DMS79 (cell line): ENCODE results near the gene SETX.
A peak's percentile ranks its signal among the peaks of the same experiment; 100 is the strongest.

Experiments
- DNase-seq: peaks from one replicate; lab custom pipeline; 2025; lab: John Stamatoyannopoulos, UW

Gene SETX

GRCh38 chr9:132357764-132358163 is 3.0 kb upstream of the SETX start:
- no peak for DNase-seq

GRCh38 chr9:132356324-132356924 is 1.6 kb upstream of the SETX start:
- DNase-seq, result no peak

DNA sequence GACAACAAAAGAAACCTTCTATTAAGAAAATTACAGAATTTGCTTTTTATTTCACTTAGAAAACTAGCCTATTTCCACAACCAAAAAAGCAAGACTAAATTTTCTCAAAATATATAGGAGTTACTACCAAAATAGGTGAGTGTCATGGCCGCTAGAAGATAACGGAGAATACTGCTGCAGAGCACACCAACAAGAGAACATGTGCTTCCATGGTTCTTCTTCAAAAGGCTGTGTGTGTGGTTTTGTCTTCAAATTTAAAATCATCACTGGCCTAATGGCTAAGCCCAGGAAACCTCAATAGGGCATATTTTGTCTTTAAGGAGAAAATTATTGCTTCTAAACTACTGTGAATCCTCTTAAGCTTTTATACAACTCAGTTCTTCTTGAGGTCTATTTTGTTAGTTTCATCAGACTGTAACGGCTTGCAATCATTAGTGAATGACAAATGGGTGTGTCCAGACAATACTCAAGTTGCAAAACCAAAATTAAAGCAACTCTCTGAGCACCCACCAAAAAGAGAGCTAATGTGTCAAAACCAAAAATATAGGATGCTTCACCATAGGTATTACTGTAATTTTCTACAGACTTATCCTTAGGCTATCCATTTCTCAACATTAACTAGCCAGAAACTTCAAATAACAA is 3.3 kb downstream of the SETX start:
- no peak for DNase-seq

DNA sequence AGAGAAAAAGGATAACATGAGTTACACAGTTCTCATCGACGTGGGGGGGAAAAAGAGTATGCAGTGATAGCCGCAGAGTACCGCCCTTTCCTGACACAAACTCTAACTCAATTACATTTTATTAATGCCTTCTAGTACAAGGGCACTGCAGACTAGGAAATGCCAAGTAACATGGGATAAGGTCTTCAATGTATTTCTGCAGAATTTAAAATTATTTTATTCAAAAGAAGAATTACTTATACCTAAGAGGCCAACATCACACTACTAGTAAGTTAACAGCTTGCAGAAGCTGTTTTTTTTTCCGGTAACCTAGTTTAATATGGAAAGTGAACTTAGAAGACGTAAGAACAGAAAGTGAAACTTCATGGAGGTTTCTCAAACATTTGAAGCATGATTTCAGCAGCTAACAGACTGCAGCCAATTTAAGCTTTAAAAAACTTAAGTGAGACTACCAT is 3.9 kb downstream of the SETX start:
- DNase-seq, result no peak

GRCh38 chr9:132348676-132349075 is 6.1 kb downstream of the SETX start:
- no peak for DNase-seq

GRCh38 chr9:132346177-132346576 is 8.6 kb downstream of the SETX start:
- no peak for DNase-seq

- DNase-seq, result peak; percentile 85
Observed at GRCh38 chr9:132341177-132341840, 13.5 kb downstream of the SETX start.

DNA sequence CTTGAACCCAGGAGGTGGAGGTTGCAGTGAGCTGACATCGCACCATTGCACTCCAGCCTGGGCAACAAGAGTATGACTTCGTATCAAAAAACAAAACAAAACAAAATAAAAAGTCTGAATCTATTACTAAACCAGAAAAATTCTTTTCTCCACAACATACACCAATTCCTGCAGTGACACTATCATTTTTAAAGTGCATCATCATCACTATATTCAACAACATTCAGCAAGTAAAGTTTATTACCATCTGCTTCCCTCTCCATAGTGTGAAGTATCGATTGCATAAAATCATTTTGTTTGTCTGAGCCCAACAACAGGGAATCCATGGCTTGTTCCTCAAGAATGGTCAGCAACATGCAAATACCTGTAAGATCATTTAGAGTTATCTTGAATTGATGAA is 20.4 kb downstream of the SETX start:
- no peak for DNase-seq

- DNase-seq, result no peak
Observed at GRCh38 chr9:132333556-132333955, 21.2 kb downstream of the SETX start.

DNA sequence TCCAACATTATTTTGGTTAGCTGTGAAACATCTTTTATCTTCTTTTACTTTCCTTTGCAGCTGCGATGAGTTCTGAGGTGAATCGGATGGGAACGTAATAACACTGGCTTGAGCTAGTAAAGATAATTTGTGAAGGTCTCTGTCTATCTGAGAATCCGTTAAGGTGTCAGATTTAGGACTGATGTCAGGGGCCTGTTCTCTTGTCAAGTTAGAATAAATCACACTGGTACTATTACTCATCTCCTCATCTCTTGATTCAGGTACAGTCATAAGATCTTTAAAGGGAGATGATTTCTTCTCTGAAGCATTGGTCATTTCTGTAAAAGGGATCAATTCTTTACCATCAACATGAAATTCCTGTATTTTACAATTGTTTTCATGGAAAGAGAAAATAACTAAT is 26.2 kb downstream of the SETX start:
- DNase-seq, result no peak

GRCh38 chr9:132327537-132327936 is 27.2 kb downstream of the SETX start:
- DNase-seq, result no peak

GRCh38 chr9:132324425-132324824 is 30.4 kb downstream of the SETX start:
- peak; percentile 70 for DNase-seq

GRCh38 chr9:132319421-132320110 is 35.2 kb downstream of the SETX start:
- no peak for DNase-seq

DNA sequence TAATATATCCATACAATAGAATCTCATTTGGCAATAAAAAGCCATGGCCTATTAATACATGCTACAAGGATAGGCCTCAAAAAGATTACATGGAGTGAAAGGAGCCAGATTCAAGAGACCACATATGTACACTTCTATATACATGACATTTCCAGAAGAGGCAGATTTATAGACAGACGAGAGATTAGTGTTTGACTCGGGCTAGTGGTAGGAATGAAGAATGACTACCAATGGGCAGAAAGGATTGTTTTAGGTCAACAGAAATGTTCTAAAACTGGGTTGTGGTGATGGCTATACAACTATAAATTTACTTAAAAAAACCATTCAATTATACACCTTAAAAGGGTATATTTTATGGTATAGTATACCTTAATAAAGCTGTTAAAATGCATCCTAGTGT is 41.9 kb downstream of the SETX start:
- DNase-seq, result no peak

DNA sequence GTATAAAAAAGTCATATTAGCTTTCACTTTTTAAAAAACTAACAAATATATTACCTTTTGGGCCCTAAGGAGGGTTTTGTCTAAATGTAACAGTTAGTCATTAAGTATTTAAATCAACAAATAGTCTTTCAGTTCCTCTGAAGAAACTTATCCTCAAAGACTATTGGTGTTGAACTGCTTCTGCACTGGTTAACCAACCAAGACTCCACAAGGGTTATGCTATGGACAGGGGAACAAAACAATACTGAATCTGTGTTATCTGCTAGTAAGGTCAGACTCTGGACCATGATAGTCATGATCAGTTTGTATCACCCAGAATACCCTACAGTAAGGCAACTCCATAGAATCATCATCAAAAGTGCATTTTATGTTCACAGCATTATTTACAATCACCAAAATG is 42.4 kb downstream of the SETX start:
- no peak for DNase-seq

GRCh38 chr9:132311978-132312377 is 42.8 kb downstream of the SETX start:
- no peak for DNase-seq

- no peak for DNase-seq
Observed at GRCh38 chr9:132309056-132309455, 45.7 kb downstream of the SETX start.

GRCh38 chr9:132301521-132301920 is 53.3 kb downstream of the SETX start:
- DNase-seq, result no peak

GRCh38 chr9:132299221-132299620 is 55.6 kb downstream of the SETX start:
- no peak for DNase-seq

DNA sequence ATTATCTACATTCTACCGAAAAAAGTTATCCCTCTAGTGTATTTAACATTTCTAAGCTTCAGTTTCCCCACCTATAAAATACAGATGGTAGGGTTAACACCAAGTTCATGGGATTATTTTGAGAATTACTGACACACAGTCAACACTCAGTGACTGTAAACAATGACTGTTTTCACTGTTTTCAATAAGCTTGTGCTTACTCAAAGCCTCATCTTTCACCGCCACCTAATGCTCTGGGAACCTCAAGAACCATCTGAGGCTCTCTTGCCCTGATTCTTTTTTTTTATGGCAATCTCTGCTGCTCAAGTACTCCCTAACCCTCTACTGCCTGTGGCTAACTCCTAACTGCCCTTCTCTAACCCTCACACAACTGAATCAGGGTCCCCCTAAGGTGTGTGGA is 59.6 kb downstream of the SETX start:
- no peak for DNase-seq

- DNase-seq, result no peak
Observed at GRCh38 chr9:132293145-132293721, 61.6 kb downstream of the SETX start.

GRCh38 chr9:132288966-132289365 is 65.8 kb downstream of the SETX start:
- no peak for DNase-seq

DNA sequence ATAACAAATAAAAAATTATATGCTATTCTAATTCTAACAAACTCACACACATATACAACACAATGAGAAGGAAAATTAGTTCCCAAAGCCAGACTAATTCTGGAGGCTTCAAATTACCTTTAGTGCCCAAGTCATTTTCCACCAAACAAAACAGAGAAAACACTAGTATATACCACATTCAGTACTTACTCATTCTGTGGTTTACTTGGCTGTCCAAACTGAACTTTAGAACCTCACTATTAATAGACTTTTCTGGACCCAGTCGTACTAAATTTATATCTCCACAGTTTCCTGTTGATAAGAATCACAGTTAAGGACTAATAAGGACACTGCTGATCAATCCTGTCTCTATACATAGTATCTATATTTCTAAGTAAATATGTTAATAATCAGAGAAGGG is 66.4 kb downstream of the SETX start:
- no peak for DNase-seq
